Measurements from ENCODE around the gene RAB38. TPM values are rescaled to one million over a fixed set of nuclear protein-coding genes. Genes with fewer than 3 reads are reported as not detected.

Gene RAB38
- total and polyA plus RNA-seq, 3 experiments from 2014 or later: 2.1 to 3.7 (median 3.1) TPM

- H3K27ac Mint-ChIP-seq: no peak overlapping the region
- H3K9me3 Mint-ChIP-seq: no peaks in the 10 kb centered on the region
- Histone ChIP-seq H3K4me3 (ENCODE audit: low read length) (no peak overlapping the region), H3K27me3 (ENCODE audit: insufficient read depth, low read length, poor library complexity, severe bottlenecking) (no peaks in the 10 kb centered on the region), H3K27ac (ENCODE audit: low read depth, low read length) (no peak overlapping the region), H3K4me1 (ENCODE audit: insufficient read depth, low read length) (no peaks in the 10 kb centered on the region), H3K36me3 (ENCODE audit: insufficient read depth, low read length) (no peaks in the 10 kb centered on the region), H3K9me3 (ENCODE audit: low read length) (no peaks in the 10 kb centered on the region)
- ChIA-PET POLR2A (no interaction called here), CTCF (no interaction called here)
- DNase-seq: no peak
- H3K4me1 Mint-ChIP-seq: peaks cover 19 to 28% (median 25%) of the 10 kb centered on the region in 3 donors
- no peaks in the 10 kb centered on the region for H3K27me3 Mint-ChIP-seq
- H3K4me3 Mint-ChIP-seq: no peak overlapping the region
- no peaks in the 10 kb centered on the region for H3K36me3 Mint-ChIP-seq
Observed at GRCh38 chr11:88179971-88180629, 4.9 kb upstream of the RAB38 start.

- ChIA-PET POLR2A (no interaction called here), CTCF (no interaction called here)
- H3K36me3 Mint-ChIP-seq: no peaks in the 10 kb centered on the region
- H3K9me3 Mint-ChIP-seq: no peaks in the 10 kb centered on the region
- no peak overlapping the region for H3K4me3 ChIP-seq (ENCODE audit: low read length)
- no peaks in the 10 kb centered on the region for H3K9me3 ChIP-seq (ENCODE audit: low read length)
- peak overlapping the region in 6 of 8 donors; percentile 25 to 66 (median 42) for H3K27ac Mint-ChIP-seq
- H3K36me3 ChIP-seq (ENCODE audit: insufficient read depth, low read length): no peaks in the 10 kb centered on the region
- H3K27me3 Mint-ChIP-seq: peaks cover 3 to 5% of the 10 kb centered on the region in 2 donors
- H3K4me1 Mint-ChIP-seq: peaks cover 25 to 36% (median 32%) of the 10 kb centered on the region in 3 donors
- H3K27me3 ChIP-seq (ENCODE audit: insufficient read depth, low read length, poor library complexity, severe bottlenecking): no peaks in the 10 kb centered on the region
- H3K4me1 ChIP-seq (ENCODE audit: insufficient read depth, low read length): no peaks in the 10 kb centered on the region
- peak overlapping the region in 5 of 7 donors; percentile 0 to 62 (median 48) for H3K4me3 Mint-ChIP-seq
- no peak overlapping the region for H3K27ac ChIP-seq (ENCODE audit: low read depth, low read length)
- peak in 1 of 5 donors; percentile 2 for DNase-seq
Observed at GRCh38 chr11:88179141-88179540, 3.9 kb upstream of the RAB38 start.

GRCh38 chr11:88178191-88178590, 2.9 kb upstream of the RAB38 start:
- no peaks in the 10 kb centered on the region for H3K9me3 ChIP-seq (ENCODE audit: low read length)
- no peak overlapping the region for H3K27ac ChIP-seq (ENCODE audit: low read depth, low read length)
- ChIA-PET CTCF (no interaction called here), POLR2A (no interaction called here)
- H3K27me3 Mint-ChIP-seq: peaks cover 4 to 5% of the 10 kb centered on the region in 2 donors
- no peak for DNase-seq
- no peaks in the 10 kb centered on the region for H3K36me3 ChIP-seq (ENCODE audit: insufficient read depth, low read length)
- H3K9me3 Mint-ChIP-seq: no peaks in the 10 kb centered on the region
- peaks cover 27 to 39% (median 33%) of the 10 kb centered on the region in 3 donors for H3K4me1 Mint-ChIP-seq
- H3K36me3 Mint-ChIP-seq: no peaks in the 10 kb centered on the region
- no peaks in the 10 kb centered on the region for H3K27me3 ChIP-seq (ENCODE audit: insufficient read depth, low read length, poor library complexity, severe bottlenecking)
- H3K4me1 ChIP-seq (ENCODE audit: insufficient read depth, low read length): no peaks in the 10 kb centered on the region
- H3K4me3 Mint-ChIP-seq: no peak overlapping the region
- H3K4me3 ChIP-seq (ENCODE audit: low read length): no peak overlapping the region
- H3K27ac Mint-ChIP-seq: peak overlapping the region in 1 of 8 donors; percentile 18

- Histone ChIP-seq H3K4me1 (ENCODE audit: insufficient read depth, low read length) (no peaks in the 10 kb centered on the region), H3K4me3 (ENCODE audit: low read length) (no peak overlapping the region), H3K9me3 (ENCODE audit: low read length) (no peaks in the 10 kb centered on the region), H3K36me3 (ENCODE audit: insufficient read depth, low read length) (no peaks in the 10 kb centered on the region), H3K27ac (ENCODE audit: low read depth, low read length) (no peak overlapping the region), H3K27me3 (ENCODE audit: insufficient read depth, low read length, poor library complexity, severe bottlenecking) (no peaks in the 10 kb centered on the region)
- H3K4me1 Mint-ChIP-seq: peaks cover 27 to 39% (median 33%) of the 10 kb centered on the region in 3 donors
- no peaks in the 10 kb centered on the region for H3K9me3 Mint-ChIP-seq
- H3K27me3 Mint-ChIP-seq: peaks cover 4 to 5% of the 10 kb centered on the region in 2 donors
- no peaks in the 10 kb centered on the region for H3K36me3 Mint-ChIP-seq
- peak overlapping the region in 5 of 7 donors; percentile 38 to 89 (median 82) for H3K4me3 Mint-ChIP-seq
- DNase-seq: no peak
- peak overlapping the region in 3 of 8 donors; percentile 11 to 19 (median 12) for H3K27ac Mint-ChIP-seq
- ChIA-PET CTCF (no interaction called here), POLR2A (no interaction called here)
Observed at GRCh38 chr11:88175569-88176075, 379 bp upstream of the RAB38 start.

- no peaks in the 10 kb centered on the region for H3K36me3 ChIP-seq (ENCODE audit: insufficient read depth, low read length)
- Mint-ChIP-seq H3K36me3 (no peaks in the 10 kb centered on the region), H3K27ac (no peak overlapping the region), H3K4me1 (peaks cover 21 to 29% (median 22%) of the 10 kb centered on the region in 3 donors), H3K4me3 (peak overlapping the region in 6 of 7 donors; percentile 79 to 89 (median 83)), H3K9me3 (no peaks in the 10 kb centered on the region), H3K27me3 (peaks cover 4 to 5% of the 10 kb centered on the region in 2 donors)
- H3K27ac ChIP-seq (ENCODE audit: low read depth, low read length): no peak overlapping the region
- no peak for DNase-seq
- POLR2A ChIA-PET: no interaction called here
- H3K27me3 ChIP-seq (ENCODE audit: insufficient read depth, low read length, poor library complexity, severe bottlenecking): no peaks in the 10 kb centered on the region
- H3K4me3 ChIP-seq (ENCODE audit: low read length): no peak overlapping the region
- CTCF ChIA-PET: no interaction called here
- no peaks in the 10 kb centered on the region for H3K9me3 ChIP-seq (ENCODE audit: low read length)
- H3K4me1 ChIP-seq (ENCODE audit: insufficient read depth, low read length): no peaks in the 10 kb centered on the region
Observed at GRCh38 chr11:88173956-88174355, 1.3 kb downstream of the RAB38 start.

GRCh38 chr11:88171982-88172381, 3.3 kb downstream of the RAB38 start:
- ChIA-PET POLR2A (no interaction called here), CTCF (no interaction called here)
- Histone ChIP-seq H3K27me3 (ENCODE audit: insufficient read depth, low read length, poor library complexity, severe bottlenecking) (no peaks in the 10 kb centered on the region), H3K9me3 (ENCODE audit: low read length) (no peaks in the 10 kb centered on the region), H3K4me1 (ENCODE audit: insufficient read depth, low read length) (no peaks in the 10 kb centered on the region), H3K27ac (ENCODE audit: low read depth, low read length) (no peak overlapping the region), H3K4me3 (ENCODE audit: low read length) (no peak overlapping the region), H3K36me3 (ENCODE audit: insufficient read depth, low read length) (no peaks in the 10 kb centered on the region)
- peaks cover 4 to 7% of the 10 kb centered on the region in 2 donors for H3K27me3 Mint-ChIP-seq
- H3K9me3 Mint-ChIP-seq: no peaks in the 10 kb centered on the region
- peaks cover 8 to 17% (median 9%) of the 10 kb centered on the region in 3 donors for H3K4me1 Mint-ChIP-seq
- no peaks in the 10 kb centered on the region for H3K36me3 Mint-ChIP-seq
- no peak overlapping the region for H3K27ac Mint-ChIP-seq
- DNase-seq: no peak
- H3K4me3 Mint-ChIP-seq: no peak overlapping the region

- Mint-ChIP-seq H3K27ac (peak overlapping the region in 1 of 8 donors; percentile 11), H3K9me3 (no peaks in the 10 kb centered on the region), H3K27me3 (peaks cover 4 to 7% of the 10 kb centered on the region in 2 donors), H3K36me3 (no peaks in the 10 kb centered on the region), H3K4me1 (peaks cover 8 to 15% (median 8%) of the 10 kb centered on the region in 3 donors), H3K4me3 (no peak overlapping the region)
- Histone ChIP-seq H3K36me3 (ENCODE audit: insufficient read depth, low read length) (no peaks in the 10 kb centered on the region), H3K27me3 (ENCODE audit: insufficient read depth, low read length, poor library complexity, severe bottlenecking) (no peaks in the 10 kb centered on the region), H3K4me1 (ENCODE audit: insufficient read depth, low read length) (no peaks in the 10 kb centered on the region), H3K27ac (ENCODE audit: low read depth, low read length) (no peak overlapping the region), H3K9me3 (ENCODE audit: low read length) (no peaks in the 10 kb centered on the region), H3K4me3 (ENCODE audit: low read length) (no peak overlapping the region)
- CTCF ChIA-PET: no interaction called here
- DNase-seq: no peak
- POLR2A ChIA-PET: no interaction called here
Observed at GRCh38 chr11:88170673-88171072, 4.6 kb downstream of the RAB38 start.

- H3K9me3 Mint-ChIP-seq: no peaks in the 10 kb centered on the region
- H3K27ac Mint-ChIP-seq: no peak overlapping the region
- H3K4me1 Mint-ChIP-seq: peaks cover 8 to 10% (median 8%) of the 10 kb centered on the region in 3 donors
- CTCF ChIA-PET: no interaction called here
- H3K27me3 Mint-ChIP-seq: peaks cover 4 to 5% of the 10 kb centered on the region in 2 donors
- Histone ChIP-seq H3K27me3 (ENCODE audit: insufficient read depth, low read length, poor library complexity, severe bottlenecking) (no peaks in the 10 kb centered on the region), H3K9me3 (ENCODE audit: low read length) (no peaks in the 10 kb centered on the region), H3K4me3 (ENCODE audit: low read length) (no peak overlapping the region), H3K36me3 (ENCODE audit: insufficient read depth, low read length) (no peaks in the 10 kb centered on the region), H3K4me1 (ENCODE audit: insufficient read depth, low read length) (no peaks in the 10 kb centered on the region), H3K27ac (ENCODE audit: low read depth, low read length) (no peak overlapping the region)
- H3K4me3 Mint-ChIP-seq: no peak overlapping the region
- DNase-seq: no peak
- H3K36me3 Mint-ChIP-seq: no peaks in the 10 kb centered on the region
- POLR2A ChIA-PET: no interaction called here
Observed at GRCh38 chr11:88169881-88170280, 5.4 kb downstream of the RAB38 start.

All from CD8-positive, alpha-beta memory T cell (primary cell).